Upper lobe of left lung (tissue), 4 donors: ENCODE results near the gene UNC13B.
"Not testable (repeated sequence)": the region's sequence is repeated elsewhere in the genome, so short reads cannot be mapped to it uniquely, and the experiment has no call there.

ENCODE experiments used
- EP300 ChIP-seq, 4 donors: sonication (generic); formaldehyde crosslinking; IDR thresholded peaks; one replicate each; pipeline ENCODE4 v1.5.1; 2017; ENCODE audit warnings: antibody characterized with exemption in 4 of 4, control low read depth in 2 of 4
- POLR2A ChIP-seq, 4 donors: fragments of 450-650 bp; IDR thresholded peaks; one replicate each; pipeline ENCODE4 v1.5.1; 2016 to 2017; ENCODE audit warnings: antibody characterized with exemption in 4 of 4, mild to moderate bottlenecking in 2 of 4
- POLR2AphosphoS5 ChIP-seq, 2 donors: sonication (generic); formaldehyde crosslinking; IDR thresholded peaks; one replicate each; pipeline ENCODE4 v1.5.1; 2017; ENCODE audit warnings: antibody characterized with exemption in 2 of 2
- TF ChIP-seq, protein P1 (sequence below), 6 experiments: fragments of 450-650 bp in 4 of 6; fragments of 200-600 bp in 2 of 6; sonication (generic) in 2 of 6; IDR thresholded peaks; one replicate each; pipeline ENCODE4 v1.5.1; 2016 to 2019; ENCODE audit warnings: antibody characterized with exemption in 6 of 6

DNA sequence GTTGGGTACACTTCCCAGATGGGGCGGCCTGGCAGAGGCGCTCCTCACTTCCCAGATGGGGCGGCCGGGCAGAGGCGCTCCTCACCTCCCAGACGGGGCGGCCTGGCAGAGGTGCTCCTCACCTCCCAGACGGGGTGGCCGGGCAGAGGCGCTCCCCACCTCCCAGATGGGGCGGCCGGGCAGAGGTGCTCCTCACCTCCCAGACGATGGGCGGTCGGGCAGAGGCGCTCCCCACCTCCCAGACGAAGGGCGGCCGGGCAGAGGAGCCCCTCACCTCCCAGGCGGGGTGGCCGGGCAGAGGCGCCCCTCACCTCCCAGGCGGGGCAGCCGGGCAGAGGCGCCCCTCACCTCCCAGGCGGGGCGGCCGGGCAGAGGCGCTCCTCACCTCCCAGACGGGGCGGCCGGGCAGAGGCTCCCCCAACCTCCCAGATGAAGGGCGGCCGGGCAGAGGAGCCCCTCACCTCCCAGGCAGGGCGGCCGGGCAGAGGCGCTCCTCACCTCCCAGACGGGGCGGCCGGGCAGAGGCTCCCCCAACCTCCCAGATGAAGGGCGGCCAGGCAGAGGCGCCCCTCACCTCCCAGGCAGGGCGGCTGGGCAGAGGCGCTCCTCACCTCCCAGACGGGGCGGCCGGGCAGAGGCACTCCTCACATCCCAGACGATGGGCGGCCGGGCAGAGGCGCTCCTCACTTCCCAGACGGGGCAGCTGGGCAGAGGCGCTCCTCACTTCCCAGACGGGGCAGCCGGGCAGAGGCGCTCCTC, 21.4 kb downstream of the UNC13B start:
- TF ChIP-seq, protein P1, sequence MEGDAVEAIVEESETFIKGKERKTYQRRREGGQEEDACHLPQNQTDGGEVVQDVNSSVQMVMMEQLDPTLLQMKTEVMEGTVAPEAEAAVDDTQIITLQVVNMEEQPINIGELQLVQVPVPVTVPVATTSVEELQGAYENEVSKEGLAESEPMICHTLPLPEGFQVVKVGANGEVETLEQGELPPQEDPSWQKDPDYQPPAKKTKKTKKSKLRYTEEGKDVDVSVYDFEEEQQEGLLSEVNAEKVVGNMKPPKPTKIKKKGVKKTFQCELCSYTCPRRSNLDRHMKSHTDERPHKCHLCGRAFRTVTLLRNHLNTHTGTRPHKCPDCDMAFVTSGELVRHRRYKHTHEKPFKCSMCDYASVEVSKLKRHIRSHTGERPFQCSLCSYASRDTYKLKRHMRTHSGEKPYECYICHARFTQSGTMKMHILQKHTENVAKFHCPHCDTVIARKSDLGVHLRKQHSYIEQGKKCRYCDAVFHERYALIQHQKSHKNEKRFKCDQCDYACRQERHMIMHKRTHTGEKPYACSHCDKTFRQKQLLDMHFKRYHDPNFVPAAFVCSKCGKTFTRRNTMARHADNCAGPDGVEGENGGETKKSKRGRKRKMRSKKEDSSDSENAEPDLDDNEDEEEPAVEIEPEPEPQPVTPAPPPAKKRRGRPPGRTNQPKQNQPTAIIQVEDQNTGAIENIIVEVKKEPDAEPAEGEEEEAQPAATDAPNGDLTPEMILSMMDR (IDR thresholded peaks at IDR 0.05): not testable (repeated sequence)
- TF ChIP-seq POLR2AphosphoS5, POLR2A, EP300 (IDR thresholded peaks at IDR 0.05): not testable (repeated sequence)
